ENCODE measurements around the gene CENPK. TPM values are rescaled to one million over a fixed set of nuclear protein-coding genes. Genes with fewer than 3 reads are reported as not detected.
"Not testable (repeated sequence)": the region's sequence is repeated elsewhere in the genome, so short reads cannot be mapped to it uniquely, and the experiment has no call there.

CENPK gene, protein sequence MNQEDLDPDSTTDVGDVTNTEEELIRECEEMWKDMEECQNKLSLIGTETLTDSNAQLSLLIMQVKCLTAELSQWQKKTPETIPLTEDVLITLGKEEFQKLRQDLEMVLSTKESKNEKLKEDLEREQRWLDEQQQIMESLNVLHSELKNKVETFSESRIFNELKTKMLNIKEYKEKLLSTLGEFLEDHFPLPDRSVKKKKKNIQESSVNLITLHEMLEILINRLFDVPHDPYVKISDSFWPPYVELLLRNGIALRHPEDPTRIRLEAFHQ
- 10 to 100 TPM in 1 of 9 donors, 1 to 10 TPM in 5, under 1 TPM in 2, not detected in 1; 0.69 to 13.7 (median 1.4) TPM for total RNA-seq
- 1 to 10 TPM in 1 of 3 donors, under 1 TPM in 2; 0.32 to 3.1 (median 0.77) TPM for polyA plus RNA-seq
- long read RNA-seq, donor 1, partial matches to known transcripts = 0 of 2 reads
- long read RNA-seq, donor 1, other reads (novel, unspliced or antisense) = 0 of 2 reads
- long read RNA-seq, donor 2, partial matches to known transcripts = 0 of 3 reads
- long read RNA-seq, donor 2, other reads (novel, unspliced or antisense) = 0 of 3 reads
- long read RNA-seq, donor 3, partial matches to known transcripts = 0 of 1 reads
- long read RNA-seq, donor 3, other reads (novel, unspliced or antisense) = 0 of 1 reads
- long read RNA-seq, donor 4 = 0 reads
- long read RNA-seq, donor 5, partial matches to known transcripts = 0 of 1 reads
- long read RNA-seq, donor 5, other reads (novel, unspliced or antisense) = 0 of 1 reads
- long read RNA-seq, donor 6 = 0 reads
- long read RNA-seq, donor 7, partial matches to known transcripts = 0 of 2 reads
- long read RNA-seq, donor 7, other reads (novel, unspliced or antisense) = 0 of 2 reads
- long read RNA-seq, donor 8, partial matches to known transcripts = 0 of 7 reads
- long read RNA-seq, donor 8, other reads (novel, unspliced or antisense) = 0 of 7 reads
- long read RNA-seq, donor 9, partial matches to known transcripts = 0 of 3 reads
- long read RNA-seq, donor 9, other reads (novel, unspliced or antisense) = 0 of 3 reads
- long read RNA-seq, donor 10, partial matches to known transcripts = 31 of 32 reads
- long read RNA-seq, donor 10, other reads (novel, unspliced or antisense) = 0 of 32 reads

DNA sequence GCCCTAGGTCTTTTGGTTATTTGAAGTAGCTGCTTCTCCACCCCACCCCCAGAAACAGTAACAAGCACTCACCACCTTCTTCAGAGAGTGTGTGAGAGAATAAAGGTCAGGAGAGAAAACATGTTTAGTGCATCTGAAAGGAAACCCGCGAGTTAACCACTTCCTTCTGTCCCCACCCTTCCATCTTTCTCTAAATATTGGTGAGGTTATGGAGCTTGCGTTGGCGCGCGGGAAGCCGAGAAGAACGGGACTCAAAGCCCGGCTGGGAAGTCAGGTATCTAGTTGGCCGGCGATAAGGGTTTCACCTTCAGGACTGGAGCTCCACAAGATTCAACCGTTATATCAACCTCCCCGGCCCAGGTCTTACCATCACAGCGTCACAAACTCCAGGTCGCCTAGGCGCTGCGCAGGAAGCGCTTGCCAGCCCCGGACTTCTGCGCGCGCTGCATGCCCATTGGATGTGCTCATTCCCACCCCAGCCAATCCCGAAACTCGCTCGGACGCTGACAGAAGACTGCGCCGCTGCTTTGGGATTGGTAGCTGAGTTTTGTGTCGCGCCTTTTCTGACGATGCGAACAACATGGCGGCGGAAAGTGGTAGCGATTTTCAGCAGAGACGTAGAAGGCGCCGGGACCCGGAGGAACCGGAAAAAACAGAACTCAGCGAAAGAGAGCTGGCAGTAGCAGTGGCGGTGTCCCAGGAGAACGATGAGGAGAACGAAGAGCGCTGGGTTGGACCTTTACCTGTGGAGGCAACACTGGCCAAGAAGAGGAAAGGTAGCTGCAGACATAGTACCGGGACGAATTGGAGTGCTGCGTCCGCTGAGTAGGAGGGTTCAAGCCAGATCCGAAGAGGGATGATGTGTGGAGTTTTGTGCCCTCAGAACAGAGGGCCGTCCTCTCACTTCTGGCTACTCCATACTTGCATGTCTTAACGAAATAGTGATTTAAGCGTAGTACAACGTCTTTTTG lies at the start of gene CENPK, which contains the start of gene PPWD1:
CENPK (minus strand) TSS at position 438 of the 971 bp plus-strand sequence. CDS start 8,261 bp downstream, outside the sequence.
PPWD1 (plus strand) TSS at position 566 of the 971 bp plus-strand sequence; CDS start at position 581, 15 bp downstream.
- Histone ChIP-seq H3K36me3 (replicated peaks in 1 of 2) (no peaks in the 10 kb centered on the region), H3K27ac (peak within 1 kb of the TSS; percentile 23 to 93 (median 86)), H3K4me3 (peak within 1 kb of the TSS; percentile 66 to 98 (median 82)), H3K27me3 (no peaks in the 10 kb centered on the region), H3K4me1 (replicated peaks in 1 of 2) (peaks cover 5 to 34% of the 10 kb centered on the region in 2 donors), H3K9me3 (replicated peaks in 1 of 3) (no peaks in the 10 kb centered on the region)
- intact Hi-C loops (cut with DNase I) = no loop called here
- peak; percentile 92 to 98 (median 96) for DNase-seq
- WGBS, 4 donors = 0 to 1% (median 0%) methylated on average over 36 to 54 of the region's 54 CpGs
- TF ChIP-seq, protein P1, sequence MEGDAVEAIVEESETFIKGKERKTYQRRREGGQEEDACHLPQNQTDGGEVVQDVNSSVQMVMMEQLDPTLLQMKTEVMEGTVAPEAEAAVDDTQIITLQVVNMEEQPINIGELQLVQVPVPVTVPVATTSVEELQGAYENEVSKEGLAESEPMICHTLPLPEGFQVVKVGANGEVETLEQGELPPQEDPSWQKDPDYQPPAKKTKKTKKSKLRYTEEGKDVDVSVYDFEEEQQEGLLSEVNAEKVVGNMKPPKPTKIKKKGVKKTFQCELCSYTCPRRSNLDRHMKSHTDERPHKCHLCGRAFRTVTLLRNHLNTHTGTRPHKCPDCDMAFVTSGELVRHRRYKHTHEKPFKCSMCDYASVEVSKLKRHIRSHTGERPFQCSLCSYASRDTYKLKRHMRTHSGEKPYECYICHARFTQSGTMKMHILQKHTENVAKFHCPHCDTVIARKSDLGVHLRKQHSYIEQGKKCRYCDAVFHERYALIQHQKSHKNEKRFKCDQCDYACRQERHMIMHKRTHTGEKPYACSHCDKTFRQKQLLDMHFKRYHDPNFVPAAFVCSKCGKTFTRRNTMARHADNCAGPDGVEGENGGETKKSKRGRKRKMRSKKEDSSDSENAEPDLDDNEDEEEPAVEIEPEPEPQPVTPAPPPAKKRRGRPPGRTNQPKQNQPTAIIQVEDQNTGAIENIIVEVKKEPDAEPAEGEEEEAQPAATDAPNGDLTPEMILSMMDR (IDR thresholded peaks at IDR 0.05) = no peak
- TF ChIP-seq POLR2A (IDR thresholded peaks at IDR 0.05) = peak in 1 of 2 donors; percentile 79

DNA sequence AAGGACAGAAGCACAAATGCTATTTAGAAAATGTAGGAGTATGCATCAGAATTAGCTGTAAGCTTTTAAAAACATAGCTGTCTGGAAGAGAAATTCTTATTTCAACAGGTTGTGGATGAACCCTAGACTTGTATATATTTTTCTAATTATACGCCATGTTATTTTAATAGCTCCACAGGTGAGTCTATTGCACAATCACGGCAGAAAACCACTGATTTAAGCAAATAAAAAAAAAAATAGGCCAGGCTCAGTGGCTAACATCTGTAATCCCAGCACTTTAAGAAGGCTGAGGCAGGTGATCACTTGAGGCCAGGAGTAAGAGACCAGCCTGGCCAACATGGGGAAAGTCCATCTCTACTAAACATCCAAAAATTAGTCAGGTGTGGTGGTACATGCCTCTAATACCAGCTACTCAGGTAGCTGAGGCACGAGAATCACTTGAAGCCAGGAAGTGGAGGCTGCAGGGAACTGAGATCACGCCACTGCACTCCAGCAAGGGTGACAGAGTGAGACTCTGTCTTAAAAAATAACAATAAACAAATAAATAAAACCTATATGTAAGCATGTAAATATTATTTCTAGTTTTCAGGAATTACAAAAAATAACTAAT lies 49.4 kb upstream of the CENPK start:
- Histone ChIP-seq H3K36me3 (replicated peaks in 1 of 2) (peaks cover 0 to 59% of the 10 kb centered on the region in 2 donors), H3K4me3 (no peak overlapping the region), H3K27ac (no peak overlapping the region), H3K4me1 (replicated peaks in 1 of 2) (no peaks in the 10 kb centered on the region), H3K9me3 (replicated peaks in 1 of 3) (no peaks in the 10 kb centered on the region), H3K27me3 (no peaks in the 10 kb centered on the region)
- intact Hi-C loops (cut with DNase I) = no loop called here
- TF ChIP-seq POLR2A (IDR thresholded peaks at IDR 0.05) = no peak
- TF ChIP-seq, protein P1 (IDR thresholded peaks at IDR 0.05) = no peak
- 85 to 94% (median 89%) methylated on average over 4 of the region's 4 CpGs for WGBS, 4 donors
- no peak for DNase-seq

DNA sequence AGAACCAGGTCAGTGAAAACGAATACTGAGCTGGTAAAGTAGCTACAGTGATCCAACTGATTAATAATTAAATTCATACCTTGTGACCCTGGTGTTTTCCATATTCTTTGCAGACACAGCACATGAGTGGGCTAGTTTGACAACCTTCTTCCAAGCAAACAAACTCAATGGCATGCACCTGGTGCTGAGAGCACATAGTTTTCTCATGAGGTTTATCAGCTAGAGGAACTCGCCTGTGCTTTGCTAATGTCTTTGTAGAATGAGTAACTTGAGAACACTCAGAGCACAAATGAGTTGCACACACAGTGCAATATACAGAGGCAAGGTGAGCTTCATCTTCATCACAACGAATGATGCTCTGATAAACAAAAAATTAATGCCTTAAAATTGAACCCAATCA lies 48.6 kb upstream of the CENPK start:
- Histone ChIP-seq H3K27ac (no peak overlapping the region), H3K9me3 (replicated peaks in 1 of 3) (no peaks in the 10 kb centered on the region), H3K36me3 (replicated peaks in 1 of 2) (peaks cover 0 to 62% of the 10 kb centered on the region in 2 donors), H3K4me3 (no peak overlapping the region), H3K4me1 (replicated peaks in 1 of 2) (no peaks in the 10 kb centered on the region), H3K27me3 (no peaks in the 10 kb centered on the region)
- intact Hi-C loops (cut with DNase I) = no loop called here
- TF ChIP-seq, protein P1 (IDR thresholded peaks at IDR 0.05) = no peak
- TF ChIP-seq POLR2A (IDR thresholded peaks at IDR 0.05) = no peak
- WGBS, 4 donors = 84 to 92% (median 89%) methylated on average over 3 of the region's 3 CpGs
- DNase-seq = no peak

DNA sequence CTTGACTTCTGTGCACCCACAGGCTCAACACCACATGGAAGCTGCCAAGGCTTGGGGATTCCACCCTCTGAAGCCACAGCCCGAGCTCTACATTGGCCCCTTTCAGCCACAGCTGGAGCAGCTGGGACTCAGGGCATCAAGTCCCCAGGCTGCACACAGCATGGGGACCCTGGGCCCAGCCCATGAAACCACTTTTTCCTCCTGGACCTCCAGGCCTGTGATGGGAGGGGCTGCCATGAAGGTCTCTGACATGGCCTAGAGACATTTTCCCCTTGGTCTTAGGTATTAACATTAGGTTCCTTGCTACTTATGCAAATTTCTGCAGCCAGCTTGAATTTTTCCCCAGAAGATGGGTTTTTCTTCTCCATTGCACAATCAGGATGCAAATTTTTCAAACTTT lies 38.8 kb upstream of the CENPK start:
- peaks cover 0 to 28% of the 10 kb centered on the region in 2 donors for H3K36me3 ChIP-seq (replicated peaks in 1 of 2)
- H3K9me3 ChIP-seq (replicated peaks in 1 of 3); DNase-seq; H3K27me3 ChIP-seq; H3K4me1 ChIP-seq (replicated peaks in 1 of 2); H3K4me3 ChIP-seq; intact Hi-C loops (cut with DNase I); H3K27ac ChIP-seq: not testable (repeated sequence)
- 96 to 100% (median 98%) methylated on average over 1 of the region's 1 CpG for WGBS, 4 donors

All from adrenal gland (tissue), 19 donors.